HepG2 (cell line): ENCODE results near the gene IRF2BPL. TPM values are rescaled to one million over a fixed set of nuclear protein-coding genes. Genes with fewer than 3 reads are reported as not detected.
A peak's percentile ranks its signal among the peaks of the same experiment; 100 is the strongest.

Experiments
- AHDC1 ChIP-seq: sonication (generic); formaldehyde crosslinking; IDR thresholded peaks from 2 replicates; pipeline ENCODE4 v1.5.1; 2020; ENCODE audit warnings: mild to moderate bottlenecking, missing genetic modification reagents, borderline replicate concordance
- CAMTA2 ChIP-seq: sonication (generic); formaldehyde crosslinking; IDR thresholded peaks from 2 replicates; pipeline ENCODE4 v1.4.0; 2020; ENCODE audit warnings: mild to moderate bottlenecking, missing genetic modification reagents, borderline replicate concordance
- DMAP1 ChIP-seq: IDR thresholded peaks from 2 replicates; pipeline ENCODE4 v1.6.1; 2016
- ETS1 ChIP-seq: sonication (generic); formaldehyde crosslinking; IDR thresholded peaks from 2 replicates; pipeline ENCODE4 v1.4.0; 2020; ENCODE audit warnings: missing genetic modification reagents
- FOXM1 ChIP-seq: sonication (generic); formaldehyde crosslinking; IDR thresholded peaks from 2 replicates; pipeline ENCODE4 v1.5.0; 2020; ENCODE audit warnings: missing genetic modification reagents
- FOXO1 ChIP-seq: sonication (generic); formaldehyde crosslinking; IDR thresholded peaks from 2 replicates; pipeline ENCODE4 v1.4.0; 2020; ENCODE audit warnings: missing genetic modification reagents
- HOXA7 ChIP-seq: sonication (generic); formaldehyde crosslinking; IDR thresholded peaks from 2 replicates; pipeline ENCODE4 v1.8.1; 2022; ENCODE audit warnings: mild to moderate bottlenecking, missing genetic modification reagents, moderate library complexity
- ISL2 ChIP-seq: sonication (generic); formaldehyde crosslinking; IDR thresholded peaks from 2 replicates; pipeline ENCODE4 v1.5.0; 2020; ENCODE audit warnings: missing genetic modification reagents
- MAZ ChIP-seq, 2 experiments: sonication (generic) in 1 of 2; formaldehyde crosslinking in 1 of 2; IDR thresholded peaks; 2 replicates each; pipeline versions ENCODE4 v1.5.0 to v1.6.1; 2012 to 2020; ENCODE audit warnings: low read depth in 2 of 2, mild to moderate bottlenecking in 2 of 2, borderline replicate concordance in 1 of 2, improper control_type of control experiment in 1 of 2, low read length in 1 of 2, missing genetic modification reagents in 1 of 2, moderate library complexity in 1 of 2
- MTF2 ChIP-seq: sonication (generic); formaldehyde crosslinking; IDR thresholded peaks from 2 replicates; pipeline ENCODE4 v1.5.0; 2020; ENCODE audit warnings: missing genetic modification reagents, borderline replicate concordance
- NFYB ChIP-seq: sonication (generic); formaldehyde crosslinking; IDR thresholded peaks from 2 replicates; pipeline ENCODE4 v1.4.0; 2020; ENCODE audit warnings: missing genetic modification reagents
- NR3C1 ChIP-seq: sonication (generic); formaldehyde crosslinking; IDR thresholded peaks from 2 replicates; pipeline ENCODE4 v1.4.0; 2020; ENCODE audit warnings: missing genetic modification reagents
- PRMT3 ChIP-seq: sonication (generic); formaldehyde crosslinking; IDR thresholded peaks from 2 replicates; pipeline ENCODE4 v1.8.1; 2022; ENCODE audit warnings: low read depth, mild to moderate bottlenecking, moderate library complexity, missing genetic modification reagents, borderline replicate concordance
- RAD51 ChIP-seq: fragments of 450-650 bp; IDR thresholded peaks from 2 replicates; pipeline ENCODE4 v1.6.1; 2016; ENCODE audit warnings: borderline replicate concordance
- RFX1 ChIP-seq: fragments of 450-650 bp; IDR thresholded peaks from 2 replicates; pipeline ENCODE4 v1.6.1; 2017
- SIN3A ChIP-seq: IDR thresholded peaks from 2 replicates; pipeline ENCODE4 v1.6.1; 2011; ENCODE audit warnings: low read depth, mild to moderate bottlenecking, control low read depth, low read length, borderline replicate concordance
- TGIF2 ChIP-seq: IDR thresholded peaks from 2 replicates; pipeline ENCODE4 v1.6.1; 2016; ENCODE audit warnings: control low read depth, missing compliant biosample characterization
- ZBTB7B ChIP-seq: sonication (generic); formaldehyde crosslinking; IDR thresholded peaks from 2 replicates; pipeline ENCODE4 v1.4.0; 2020; ENCODE audit warnings: missing genetic modification reagents
- ZNF431 ChIP-seq: sonication (generic); formaldehyde crosslinking; IDR thresholded peaks from 2 replicates; pipeline ENCODE4 v1.9.0; 2022; ENCODE audit warnings: missing genetic modification reagents, low read depth, mild to moderate bottlenecking, borderline replicate concordance
- ZNF598 ChIP-seq: sonication (generic); formaldehyde crosslinking; IDR thresholded peaks from 2 replicates; pipeline ENCODE4 v1.5.1; 2020; ENCODE audit warnings: mild to moderate bottlenecking, missing genetic modification reagents, borderline replicate concordance
- ZNF619 ChIP-seq: sonication (generic); formaldehyde crosslinking; IDR thresholded peaks from 2 replicates; pipeline ENCODE4 v1.4.0; 2020; ENCODE audit warnings: mild to moderate bottlenecking, missing genetic modification reagents
- ZSCAN21 ChIP-seq: sonication (generic); formaldehyde crosslinking; IDR thresholded peaks from 2 replicates; pipeline ENCODE4 v1.8.0; 2022; ENCODE audit warnings: mild to moderate bottlenecking, missing genetic modification reagents, moderate library complexity, borderline replicate concordance
- polyA plus RNA-seq, 8 experiments: library from polyadenylated mRNA; depleted of rRNA in 3 of 8; stranded (reverse) in 7 of 8; unstranded in 1 of 8; fragments of >200 nt; fragmentation: Illumina TruSeq in 4 of 8; extraction: Trizol in 4 of 8; gene quantifications; 2 replicates each; pipeline versions ENCODE4 v1.2.1 to v1.2.3, GENCODE V29; 2011 to 2016; ENCODE audit warnings: low read depth in 4 of 8, missing spikeins in 1 of 8, mixed read lengths in 1 of 8; ENCODE audit not compliant: insufficient read depth in 1 of 8
- total RNA-seq, 5 experiments: library from RNA; depleted of rRNA; stranded (reverse); fragments of >200 nt; fragmentation: Illumina TruSeq; extraction: Trizol; gene quantifications; 2 replicates each; pipeline ENCODE4 v1.2.3, GENCODE V29; 2016; ENCODE audit warnings: low read depth in 1 of 5
- TF ChIP-seq, protein P1 (sequence below): sonication (generic); formaldehyde crosslinking; IDR thresholded peaks from 2 replicates; pipeline ENCODE4 v1.4.0; 2020; ENCODE audit warnings: missing genetic modification reagents, borderline replicate concordance

Gene IRF2BPL
- total and polyA plus RNA-seq, 2 of the 13 experiments (the other 11 are each of a cell fraction or from before 2014, with no cell fraction given) = 6.6 to 8.4 TPM

- TF ChIP-seq PRMT3 (no peak), ZNF598 (CRISPR knock-in tag) (no peak), DMAP1 (peak; percentile 68; the same call in 1 of the 2 replicates), ZSCAN21 (CRISPR knock-in tag) (peak; percentile 56; the same call in 1 of the 2 replicates), ZNF619 (CRISPR knock-in tag) (no peak), RAD51 (no peak), ISL2 (CRISPR knock-in tag) (peak; percentile 60; the same call in 1 of the 2 replicates), FOXO1 (CRISPR knock-in tag) (no peak), ZBTB7B (CRISPR knock-in tag) (peak; percentile 37; the same call in 1 of the 2 replicates), ETS1 (CRISPR knock-in tag) (no peak), HOXA7 (CRISPR knock-in tag) (no peak), NR3C1 (CRISPR knock-in tag) (no peak), SIN3A (0 out of 2 replicates have a peak, but pooled peaks have one; percentile 59), NFYB (CRISPR knock-in tag) (no peak), CAMTA2 (no peak), ZNF431 (CRISPR knock-in tag) (no peak), FOXM1 (CRISPR knock-in tag) (no peak), MAZ (IDR thresholded peaks at IDR 0.05; ENCODE audit: borderline replicate concordance, low read depth, low read length) (no peak; the same call in 1 of the 2 replicates), MAZ (CRISPR knock-in tag; IDR thresholded peaks at IDR 0.05; ENCODE audit: low read depth) (peak; percentile 69), MTF2 (CRISPR knock-in tag) (no peak), RFX1 (peak; percentile 96), AHDC1 (CRISPR knock-in tag) (peak; percentile 39; the same call in 1 of the 2 replicates), TGIF2 (CRISPR knock-in tag) (peak; percentile 63; the same call in 1 of the 2 replicates)
- TF ChIP-seq, protein P1, sequence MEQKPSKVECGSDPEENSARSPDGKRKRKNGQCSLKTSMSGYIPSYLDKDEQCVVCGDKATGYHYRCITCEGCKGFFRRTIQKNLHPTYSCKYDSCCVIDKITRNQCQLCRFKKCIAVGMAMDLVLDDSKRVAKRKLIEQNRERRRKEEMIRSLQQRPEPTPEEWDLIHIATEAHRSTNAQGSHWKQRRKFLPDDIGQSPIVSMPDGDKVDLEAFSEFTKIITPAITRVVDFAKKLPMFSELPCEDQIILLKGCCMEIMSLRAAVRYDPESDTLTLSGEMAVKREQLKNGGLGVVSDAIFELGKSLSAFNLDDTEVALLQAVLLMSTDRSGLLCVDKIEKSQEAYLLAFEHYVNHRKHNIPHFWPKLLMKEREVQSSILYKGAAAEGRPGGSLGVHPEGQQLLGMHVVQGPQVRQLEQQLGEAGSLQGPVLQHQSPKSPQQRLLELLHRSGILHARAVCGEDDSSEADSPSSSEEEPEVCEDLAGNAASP (CRISPR knock-in tag) = peak; percentile 30; the same call in 1 of the 2 replicates
Measured at GRCh38 chr14:77040059-77040740, 11.7 kb upstream of the IRF2BPL start (continued).
